Stimulated activated CD4-positive, alpha-beta T cell treated with anti-CD3 and anti-CD28 coated beads, TNF-alpha, amount 100 ng/mL, for 1 hour (primary cell): ENCODE data around the gene CABLES2.

Experiments used
- DNase-seq, 3 donors: peaks; one replicate each; pipeline ENCODE4 v3.0.0-alpha.2; 2020; ENCODE audit warnings: low read depth in 3 of 3, low spot score in 1 of 3

CABLES2 gene

DNA sequence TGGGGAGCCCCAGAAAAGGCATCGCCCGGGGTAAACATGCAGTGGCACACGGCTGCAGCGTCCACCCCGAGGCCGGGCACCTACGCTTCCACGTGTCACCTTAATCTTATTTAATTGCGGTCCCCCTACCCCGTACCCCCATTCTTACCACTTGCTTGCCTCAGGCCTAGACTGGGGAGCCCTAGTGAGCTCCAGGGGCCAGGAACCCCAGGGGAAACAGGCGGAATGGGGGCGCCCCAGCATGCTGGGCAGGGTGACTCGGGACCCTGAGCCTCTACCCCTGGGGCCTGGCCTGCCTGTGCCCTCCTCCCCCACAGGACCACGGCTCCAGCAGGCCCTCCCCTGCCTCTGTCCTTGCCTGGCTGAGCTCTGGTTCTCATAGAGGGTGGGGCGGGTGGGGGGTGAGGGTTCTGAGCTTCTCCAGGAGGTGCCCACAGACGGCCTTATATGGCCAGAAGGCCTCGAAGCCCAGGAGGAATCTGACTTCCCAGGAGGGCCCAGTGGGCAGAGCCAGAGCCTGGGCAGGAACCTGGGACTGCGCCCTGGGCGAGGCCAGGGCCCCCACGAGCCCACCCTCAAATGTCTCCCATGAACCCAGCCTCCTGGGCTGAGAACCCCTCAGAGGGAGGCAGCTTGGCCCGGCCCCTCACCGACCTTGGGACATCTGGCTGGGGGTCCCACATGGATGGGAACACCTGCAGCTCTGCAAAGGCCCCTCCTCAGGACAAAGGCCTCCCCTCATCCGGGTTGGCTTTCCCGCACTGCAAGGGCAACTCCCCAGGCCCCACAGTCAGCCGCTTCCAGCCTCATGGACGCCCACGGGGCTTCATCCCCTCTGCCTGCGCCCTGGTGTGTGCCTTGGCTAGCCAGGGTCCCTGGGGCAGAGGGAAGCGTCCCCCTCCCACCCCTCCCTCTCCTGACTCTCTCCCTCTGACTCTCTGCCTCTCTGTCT is 34.8 kb downstream of the CABLES2 start:
- no peak for DNase-seq

DNA sequence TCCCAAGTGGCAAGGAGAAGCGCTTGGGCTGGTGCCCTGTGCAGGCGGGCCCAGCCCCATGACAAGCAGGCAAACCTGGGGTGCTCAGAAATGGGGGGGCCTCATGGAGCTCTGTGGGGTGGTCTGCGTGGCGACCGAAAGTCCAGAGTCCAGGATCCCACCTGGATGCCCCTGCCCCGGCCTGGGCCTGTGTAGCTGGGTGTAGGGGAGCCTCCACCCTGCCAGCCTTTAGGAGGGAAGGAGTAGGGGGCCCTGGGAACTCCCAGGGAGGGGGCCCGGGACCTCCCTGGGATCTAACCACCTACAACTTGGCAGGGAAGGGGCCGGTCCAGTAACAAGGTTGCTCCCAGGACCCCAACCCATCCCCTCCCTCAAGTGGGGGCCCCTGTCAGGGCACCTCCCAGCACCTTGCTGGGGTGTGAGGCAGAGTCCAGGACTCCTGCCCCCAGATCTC is 35.5 kb downstream of the CABLES2 start:
- DNase-seq, result no peak

DNA sequence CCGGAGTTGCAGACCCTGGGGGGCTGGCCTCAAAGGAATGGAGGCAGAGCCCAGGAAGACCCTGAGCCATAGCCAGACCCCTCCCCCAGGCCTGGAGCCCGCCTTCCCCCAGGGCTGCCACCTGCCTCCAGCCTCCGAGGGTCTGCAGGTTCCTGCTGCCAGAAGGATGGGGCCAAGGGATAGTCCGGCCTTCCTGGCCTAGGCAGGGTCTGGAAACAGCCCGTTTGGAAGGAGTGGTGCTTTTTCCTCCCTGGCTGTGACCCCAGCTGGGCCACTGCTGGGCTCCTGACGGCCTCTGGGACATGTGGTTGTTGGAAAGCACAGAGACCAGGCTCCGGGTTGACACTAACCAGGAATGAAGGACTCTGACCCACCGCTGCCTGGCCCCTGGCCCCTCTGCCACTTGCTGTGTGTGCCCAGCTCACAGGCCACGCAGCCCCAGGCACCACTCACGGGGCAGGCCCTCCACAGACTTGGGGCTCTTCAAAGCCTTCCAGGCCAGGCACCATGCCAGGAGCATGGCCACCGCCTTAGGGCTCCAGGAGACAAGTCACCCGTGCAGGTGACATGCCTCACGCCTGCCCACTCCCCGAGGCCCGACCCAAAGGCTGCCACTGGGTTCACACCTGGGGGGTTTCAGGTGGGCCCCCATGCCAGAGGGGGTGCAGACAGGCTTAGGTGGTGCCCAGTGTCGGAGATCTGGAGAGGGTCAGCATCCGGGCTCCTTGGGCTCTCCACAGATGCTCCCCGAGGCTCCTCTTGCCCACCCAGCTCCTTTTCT is 36.1 kb downstream of the CABLES2 start:
- DNase-seq, result no peak

DNA sequence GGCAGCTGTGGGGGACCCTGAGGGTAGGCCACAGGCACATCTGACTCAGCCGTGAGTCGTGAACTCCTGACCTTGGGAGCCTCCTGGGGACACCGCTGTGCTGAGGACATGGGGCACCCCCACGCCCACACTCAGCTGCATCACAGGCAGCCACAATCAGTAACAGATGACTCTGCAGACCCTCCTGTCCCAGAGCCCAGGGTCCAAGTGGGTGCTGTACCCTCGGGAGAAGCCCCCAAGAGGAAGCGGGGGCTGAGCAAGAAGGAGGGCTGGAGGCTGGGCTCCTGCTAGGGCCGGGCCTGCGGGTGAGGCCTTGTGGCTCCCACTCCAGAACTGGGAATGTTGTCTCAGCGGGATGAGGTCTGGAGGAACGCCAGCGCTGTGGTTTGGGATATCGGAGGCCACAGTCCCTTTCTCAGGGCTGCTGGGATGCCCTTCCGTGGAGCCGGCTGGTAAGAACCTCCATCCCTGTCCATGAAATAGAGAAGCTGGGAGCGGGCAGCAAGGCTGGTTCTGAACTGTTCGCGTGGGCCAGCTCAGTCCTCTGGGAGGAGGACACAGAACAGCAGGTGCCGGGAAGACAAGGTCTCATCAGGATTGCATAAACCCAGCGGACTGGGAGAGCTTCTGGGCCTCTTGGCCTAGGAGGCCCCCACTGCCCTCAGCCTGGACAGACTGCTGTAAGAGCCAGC is 36.8 kb downstream of the CABLES2 start:
- no peak for DNase-seq

DNA sequence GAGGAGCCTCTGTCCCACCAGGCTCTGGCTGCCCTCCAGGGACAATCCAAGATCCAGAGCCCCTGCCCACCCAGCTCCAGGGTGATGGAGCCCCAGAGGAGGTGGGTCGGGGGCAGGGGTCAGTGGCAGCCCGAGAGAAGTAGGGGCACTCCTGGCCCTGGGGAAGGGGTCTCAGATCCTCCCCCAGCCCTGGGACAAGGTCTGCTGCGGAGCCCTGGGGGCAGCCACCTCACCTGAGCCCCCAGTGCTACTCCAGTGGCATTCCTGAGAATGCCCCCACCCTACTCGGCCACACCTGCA is 37.3 kb downstream of the CABLES2 start:
- no peak for DNase-seq

DNA sequence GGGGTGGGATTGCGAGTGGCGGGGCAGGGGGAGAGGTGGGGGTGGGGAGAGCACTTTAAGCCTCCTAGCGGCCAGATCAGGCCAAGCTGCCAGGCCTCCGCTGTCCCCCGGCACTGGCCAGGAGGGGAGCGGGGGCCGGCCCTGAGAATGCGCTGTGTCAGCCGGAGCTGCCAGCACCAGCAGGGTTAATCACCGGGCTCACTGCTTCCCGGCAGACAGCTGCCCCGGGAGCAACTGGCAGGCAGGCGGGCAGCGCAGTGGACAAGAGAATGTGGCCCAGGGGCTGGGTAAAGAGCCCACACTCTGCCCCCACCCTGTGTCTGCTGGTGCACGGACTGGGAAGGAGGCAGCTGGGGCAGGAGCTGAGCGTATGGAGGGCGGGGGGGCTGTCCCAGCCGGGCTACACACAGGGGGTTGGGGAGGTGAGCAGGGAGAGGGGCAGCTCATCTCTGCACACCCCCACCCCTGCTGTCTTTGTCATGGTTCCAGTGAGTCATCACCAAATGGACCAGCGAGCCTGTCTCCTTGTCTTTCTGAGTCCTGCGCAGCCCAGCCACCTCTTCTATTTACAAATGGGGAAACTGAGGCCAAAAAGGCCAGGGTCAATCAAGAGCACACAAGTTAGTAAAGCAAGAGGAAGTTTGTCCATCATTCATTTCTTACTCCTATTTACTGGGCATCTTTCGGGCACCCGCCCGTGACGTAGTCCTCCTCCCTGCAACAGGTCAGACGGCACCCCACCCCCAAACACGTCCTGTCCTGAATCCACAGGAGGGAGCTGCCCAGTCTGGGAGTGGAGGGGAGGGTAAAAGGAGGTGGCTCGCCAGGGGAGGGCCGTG is 37.9 kb downstream of the CABLES2 start:
- no peak for DNase-seq

DNA sequence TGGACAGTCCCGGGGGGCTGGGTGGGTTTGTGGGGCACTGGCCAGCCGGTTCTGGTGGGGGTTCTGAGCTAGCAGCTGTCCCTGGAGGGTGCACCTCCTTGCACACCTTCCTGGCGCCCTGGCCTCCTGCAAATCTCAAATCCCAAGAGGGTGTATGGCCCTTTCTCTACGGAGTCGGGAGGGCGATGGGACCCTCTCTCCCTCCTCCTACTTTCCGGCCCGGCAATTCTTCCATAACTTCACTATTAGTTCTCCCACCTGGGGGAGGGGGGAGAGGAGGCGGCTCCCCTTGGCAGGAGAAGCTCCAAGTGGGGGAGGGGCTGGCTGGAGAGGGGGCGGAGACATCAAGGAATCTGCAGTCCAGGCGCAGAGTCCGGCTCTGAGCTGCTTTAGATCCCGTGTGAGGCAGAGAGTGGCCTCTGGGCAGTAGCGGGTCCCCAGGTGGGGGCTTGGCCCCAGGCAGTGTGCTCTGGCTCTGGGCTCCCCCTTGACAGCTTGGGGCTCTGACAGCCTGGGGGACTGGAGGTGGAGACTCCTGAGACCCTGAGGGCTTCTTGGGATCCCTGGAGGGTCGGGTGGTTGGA is 38.6 kb downstream of the CABLES2 start:
- no peak for DNase-seq

DNA sequence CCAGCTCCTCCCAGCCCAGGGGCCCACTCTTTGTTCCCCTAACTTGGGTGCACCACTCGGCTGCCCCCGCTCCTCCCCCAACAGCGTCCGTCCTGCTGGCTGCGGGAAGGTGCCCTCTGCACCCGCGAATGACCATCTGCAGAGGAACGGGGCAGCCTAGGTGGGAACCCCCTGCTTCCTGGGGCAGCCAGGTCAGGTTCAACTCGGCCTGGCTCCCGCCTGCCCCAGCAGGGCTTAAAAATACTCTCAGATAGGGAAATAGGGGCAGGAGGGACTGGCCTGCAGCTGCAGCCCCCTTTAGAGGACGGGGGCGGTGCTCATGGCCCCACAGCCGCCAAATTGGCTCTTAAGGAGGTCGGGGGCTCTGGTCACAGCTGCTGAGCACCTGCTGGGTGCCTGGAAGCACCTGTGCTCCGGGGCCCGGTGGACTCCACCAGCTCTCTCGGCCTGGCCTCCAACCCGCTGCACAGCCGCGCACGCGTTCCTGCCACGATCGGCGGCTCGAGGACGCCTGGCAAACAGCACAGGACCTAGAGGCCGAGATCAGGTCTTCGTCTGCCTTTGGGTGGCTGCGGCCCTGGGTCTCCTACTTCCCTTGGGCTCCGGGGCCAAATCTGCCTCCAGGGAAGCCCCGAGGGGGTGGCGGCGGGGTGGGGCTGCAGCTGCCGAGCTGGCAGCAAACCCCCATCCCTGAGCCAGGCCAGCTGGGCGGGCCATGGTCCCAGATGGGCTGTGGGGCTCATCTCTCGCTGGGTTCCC is 39.3 kb downstream of the CABLES2 start:
- no peak for DNase-seq

DNA sequence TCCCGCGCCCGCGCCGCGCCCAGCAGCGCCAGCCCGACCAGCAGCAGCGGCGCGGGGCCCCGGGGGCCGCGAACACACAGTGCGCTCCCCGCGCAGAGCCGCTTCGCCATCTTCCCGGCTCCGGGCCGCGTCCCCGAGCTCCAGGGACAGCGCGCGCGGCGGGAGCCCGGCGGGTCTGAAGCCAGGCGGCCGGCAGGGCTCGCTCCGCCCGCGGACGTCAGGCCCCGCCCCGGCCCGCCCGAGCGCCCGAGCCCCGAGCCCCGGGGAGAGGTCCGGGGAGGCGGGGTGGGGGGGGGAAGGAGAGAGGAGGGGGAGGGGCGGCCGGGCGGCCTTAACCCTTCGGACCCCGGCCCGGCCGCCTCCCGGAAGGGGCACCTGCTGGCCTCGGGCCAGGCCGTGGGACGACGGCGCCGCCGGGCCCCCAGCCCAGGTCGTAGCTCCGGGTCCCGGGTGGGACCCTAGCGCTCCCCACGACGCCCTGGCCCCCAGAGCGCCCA is 39.9 kb downstream of the CABLES2 start, which contains the start of gene LAMA5:
Gene LAMA5, minus strand, starts transcription at position 177 of the 497 bp plus-strand sequence. Its CDS starts 67 bp downstream, at position 110.
- DNase-seq, result no peak

DNA sequence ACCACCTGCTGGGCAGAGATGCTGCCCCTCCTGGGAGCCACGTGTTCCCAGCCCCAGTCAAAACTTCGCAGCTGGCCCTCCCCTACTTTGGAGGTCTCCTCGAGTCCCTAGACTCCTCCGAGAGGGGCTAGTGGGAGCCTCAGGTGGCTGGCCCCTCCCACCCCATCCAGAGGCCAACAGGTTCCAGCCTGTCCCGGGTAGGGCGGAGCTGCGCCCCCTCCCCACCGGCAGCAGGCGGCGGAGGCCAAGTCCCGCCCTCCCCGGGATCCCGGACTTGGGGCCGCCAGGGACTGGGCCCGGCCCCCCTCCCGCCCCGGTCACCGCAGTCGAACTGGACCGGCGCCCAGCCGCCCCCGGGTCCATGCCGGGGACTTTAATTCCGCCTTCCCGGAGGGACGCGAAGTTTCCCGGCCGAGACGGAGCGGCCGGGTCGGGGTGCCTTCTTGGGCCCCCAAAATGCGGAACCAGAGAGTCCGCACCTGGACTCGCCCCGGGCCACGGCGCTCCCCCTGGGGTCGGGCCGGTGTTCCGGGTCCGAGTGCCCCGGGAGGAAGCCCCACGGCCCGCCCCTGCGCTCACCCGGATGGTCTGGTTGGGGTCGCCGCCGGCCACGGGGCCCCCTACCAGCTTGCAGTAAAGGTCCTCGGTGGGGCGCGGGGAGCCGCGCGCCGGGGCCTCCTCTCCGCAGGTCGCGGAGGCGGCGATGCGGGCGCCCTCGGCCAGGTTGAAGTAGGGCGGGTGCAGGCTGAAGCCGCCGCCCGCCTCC is 40.5 kb downstream of the CABLES2 start:
- no peak for DNase-seq

DNA sequence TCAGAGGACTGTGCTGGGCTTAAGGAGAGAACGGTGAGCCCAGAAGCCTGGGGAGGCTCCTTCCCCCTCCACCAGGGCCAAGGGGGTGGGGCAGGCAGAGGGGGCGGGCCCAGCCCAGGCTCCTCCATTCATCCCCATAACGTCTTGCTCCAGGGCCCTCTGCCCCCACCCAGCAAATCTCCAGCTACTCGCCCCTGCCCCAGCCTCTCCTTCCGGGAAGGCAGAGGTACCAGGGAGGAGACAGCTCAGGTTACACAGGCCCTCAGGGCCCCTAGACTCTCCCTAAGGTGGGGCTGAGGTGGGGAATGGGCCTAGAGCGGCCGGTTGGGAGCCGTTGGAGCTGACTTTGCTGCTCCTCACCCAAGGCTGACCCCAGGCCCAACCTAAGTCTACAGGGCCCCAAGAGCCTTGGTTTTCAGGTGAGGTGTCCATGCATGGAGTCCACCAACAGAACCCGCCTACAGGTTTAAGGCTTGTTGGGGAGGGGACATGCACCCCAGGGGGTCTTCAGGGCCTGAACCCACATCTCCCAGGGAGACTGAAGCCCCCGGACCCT is 41.2 kb downstream of the CABLES2 start:
- DNase-seq, result no peak

DNA sequence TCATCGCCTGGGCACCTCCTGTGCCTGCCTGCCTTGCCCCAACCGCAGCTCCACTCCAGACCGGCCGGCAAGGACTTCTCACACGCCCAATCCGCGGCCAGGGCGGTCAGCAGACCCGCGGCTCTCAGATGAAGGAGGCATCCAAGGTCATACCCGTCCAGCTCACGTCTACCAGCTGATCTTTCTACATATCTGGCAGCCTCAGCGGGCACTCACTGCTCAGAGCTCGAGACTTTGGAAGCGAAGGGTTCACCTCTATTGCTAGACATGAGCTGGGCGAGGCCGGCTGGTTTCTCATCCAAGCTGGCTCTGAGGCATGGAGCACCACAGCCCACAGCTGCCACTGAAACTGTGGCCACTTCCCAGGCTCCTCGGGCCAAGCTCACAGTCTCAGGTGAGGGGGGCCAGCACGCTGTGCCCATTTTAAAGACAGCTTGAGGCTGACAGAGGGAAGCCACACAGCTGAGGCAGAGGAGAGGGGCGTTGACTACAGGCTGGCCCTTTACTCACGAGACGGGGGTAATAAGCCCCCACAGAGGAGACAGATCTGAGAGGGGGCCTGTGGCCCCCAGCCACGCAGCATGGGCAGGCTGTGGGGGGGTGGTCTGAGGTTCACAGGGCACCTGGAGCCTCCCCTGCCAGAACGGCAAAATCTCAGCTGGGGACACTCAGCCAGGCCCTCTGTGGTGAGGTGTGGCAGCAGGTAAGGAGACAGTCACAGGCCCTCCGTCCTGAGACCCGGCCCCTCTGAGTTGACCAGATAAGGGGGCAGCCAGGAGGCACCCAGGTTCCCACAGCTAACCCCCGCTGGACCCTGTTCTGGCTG is 42.0 kb downstream of the CABLES2 start:
- no peak for DNase-seq

DNA sequence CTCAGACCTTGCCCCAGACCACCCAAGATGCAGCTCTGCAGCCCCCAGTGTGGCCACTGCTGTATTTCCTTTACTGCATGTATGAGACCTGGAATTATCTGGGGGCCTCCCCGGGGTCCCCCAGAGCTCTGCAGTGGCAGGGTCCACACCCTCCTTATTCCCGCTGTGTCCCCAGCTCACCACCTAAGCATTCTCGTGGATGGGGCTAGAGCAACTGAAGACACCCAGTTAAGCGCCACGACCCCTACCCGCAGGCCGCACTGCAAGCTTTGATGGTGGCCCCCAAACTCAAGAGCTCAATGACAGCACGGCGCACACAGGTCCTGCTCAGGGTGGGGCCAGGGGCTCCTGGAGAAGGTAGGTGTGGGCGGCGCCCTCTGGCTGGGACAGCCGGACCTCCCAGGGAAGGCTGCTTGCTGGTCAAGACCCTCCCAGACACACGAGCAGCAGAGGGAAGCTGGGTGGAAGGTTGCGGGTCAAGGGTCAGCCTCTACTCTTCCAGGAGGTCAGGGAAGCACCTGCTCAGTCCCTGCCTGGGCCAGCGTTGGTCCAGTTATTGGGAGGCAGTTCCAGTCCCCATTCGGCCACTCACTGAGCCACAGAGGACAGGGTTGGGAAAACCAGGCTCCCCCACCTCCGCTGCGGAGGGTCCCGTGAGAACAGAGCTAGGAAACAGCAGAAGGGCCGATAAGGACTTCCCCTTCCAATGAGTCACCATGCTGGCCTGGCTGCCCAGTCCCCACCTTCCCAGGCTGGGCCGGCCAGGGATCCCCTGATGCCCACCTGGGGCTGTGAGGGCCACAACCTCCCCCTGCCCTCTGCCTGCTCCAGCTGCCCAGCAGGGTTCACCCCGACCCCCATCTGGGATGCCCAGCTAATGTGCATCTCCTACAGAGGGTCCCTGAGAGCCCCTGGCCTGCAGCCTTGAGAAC is 42.9 kb downstream of the CABLES2 start:
- no peak for DNase-seq

DNA sequence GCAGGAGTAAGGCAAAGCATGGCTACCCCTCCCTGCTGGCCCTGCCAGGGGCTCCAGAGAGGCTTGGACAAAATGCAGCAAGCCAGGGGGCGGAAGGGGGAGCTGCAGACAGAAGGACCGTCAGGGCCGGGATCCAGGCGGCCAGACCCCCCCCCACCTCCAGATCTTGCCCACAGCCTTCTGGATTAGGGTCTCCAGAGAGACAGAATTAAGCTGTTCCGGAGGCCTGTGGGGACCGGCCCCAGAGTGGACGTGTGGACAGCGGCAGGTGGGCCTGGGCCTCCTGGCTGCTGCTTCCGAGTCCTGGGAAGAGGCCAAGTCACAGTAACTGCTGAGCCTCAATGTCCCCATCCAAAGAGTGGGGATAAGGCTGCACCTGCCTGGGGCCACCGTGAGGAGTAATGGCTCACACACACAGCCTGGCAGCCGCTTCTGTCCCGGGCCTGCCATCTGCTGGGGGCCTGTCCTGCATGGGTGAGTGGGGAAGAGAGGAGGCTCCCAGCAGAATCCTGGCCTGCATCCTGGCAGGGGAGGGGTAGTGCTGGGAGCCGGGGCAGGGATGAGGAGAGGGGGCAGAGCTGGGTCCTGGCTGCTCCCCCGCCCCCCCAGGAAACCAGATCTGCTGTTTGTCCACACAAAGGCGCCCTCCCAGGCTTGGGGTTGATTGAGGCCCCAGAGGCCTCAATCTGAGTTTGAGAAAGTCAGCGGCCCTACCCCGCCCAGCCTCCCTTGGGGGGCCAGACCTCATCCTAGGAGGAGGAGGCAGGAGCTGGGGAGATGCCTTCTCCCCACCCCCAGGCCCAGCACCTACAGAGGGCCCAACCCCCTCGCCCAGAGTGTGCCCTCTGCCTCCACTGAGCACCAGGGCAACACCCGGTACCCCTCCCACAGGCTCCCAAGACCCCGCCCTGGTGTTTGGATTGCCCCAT is 43.8 kb downstream of the CABLES2 start:
- DNase-seq, result no peak

DNA sequence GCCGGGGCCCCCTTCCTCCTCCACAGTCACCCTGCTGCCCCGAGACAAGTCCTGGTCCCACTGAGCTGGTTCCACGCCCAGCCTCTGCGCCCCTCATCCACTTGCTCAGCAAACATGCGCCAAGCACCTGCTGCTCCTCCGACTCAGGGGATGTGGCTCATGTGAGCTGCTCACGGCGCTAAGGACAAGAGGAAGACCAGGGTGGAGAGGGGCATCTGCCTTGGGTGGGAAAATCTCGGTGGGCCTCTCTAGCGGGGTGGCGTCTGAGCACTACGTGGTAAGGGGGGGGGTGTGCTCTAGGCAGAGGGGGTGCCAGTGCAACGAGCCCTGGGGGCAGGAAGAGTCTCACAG is 44.5 kb downstream of the CABLES2 start:
- DNase-seq, result no peak
